Chondrocyte (in vitro differentiated cells): ENCODE data around the gene SMG6. TPM values are rescaled to one million over a fixed set of nuclear protein-coding genes. Genes with fewer than 3 reads are reported as not detected.
A peak's percentile ranks its signal among the peaks of the same experiment; 100 is the strongest.

ENCODE experiments used
- DNase-seq: peaks from one replicate; pipeline ENCODE4 v3.0.0; 2021; ENCODE audit warnings: mixed read lengths, low spot score
- H3K27ac Mint-ChIP-seq: one replicate; pipeline ENCODE4 v1.8.0; 2021; ENCODE audit warnings: mild to moderate bottlenecking, moderate library complexity, mixed read lengths; ENCODE audit not compliant: unreplicated experiment
- H3K27me3 Mint-ChIP-seq: 2 replicates; pipeline ENCODE4 v1.8.0; 2021; ENCODE audit warnings: low read depth, mixed read lengths
- H3K36me3 Mint-ChIP-seq: 2 replicates; pipeline ENCODE4 v1.8.0; 2021; ENCODE audit warnings: low read depth, mixed read lengths
- H3K4me1 Mint-ChIP-seq: 2 replicates; pipeline ENCODE4 v1.8.0; 2021; ENCODE audit warnings: low read depth, mild to moderate bottlenecking, mixed read lengths
- H3K4me3 Mint-ChIP-seq: one replicate; pipeline ENCODE4 v1.8.0; 2021; ENCODE audit warnings: mild to moderate bottlenecking, moderate library complexity, mixed read lengths; ENCODE audit not compliant: unreplicated experiment
- H3K9me3 Mint-ChIP-seq: 2 replicates; pipeline ENCODE4 v1.8.0; 2021; ENCODE audit warnings: low read depth, mixed read lengths
- CTCF ChIP-seq: fragments of 200-600 bp; sonication (generic); IDR thresholded peaks from 2 replicates; pipeline ENCODE4 v1.5.0; 2021; ENCODE audit warnings: antibody characterized with exemption, mild to moderate bottlenecking, moderate library complexity
- long read RNA-seq: library from polyadenylated mRNA; stranded (forward); transcript quantifications from one replicate; pipeline ENCODE4 v2.0.0, GENCODE V29; 2021
- total RNA-seq: library from RNA; stranded (reverse); gene quantifications from 3 replicates; pipeline ENCODE4 v1.2.1, GENCODE V29; 2021

Gene SMG6
- total RNA-seq = 28.7 to 33.6 TPM (median 30.1 TPM) in 3 replicates
- long read RNA-seq, full-length matches to known transcripts = 9 of 25 reads
- long read RNA-seq, partial matches to known transcripts = 6 of 25 reads
- long read RNA-seq, other reads (novel, unspliced or antisense) = 10 of 25 reads

DNA sequence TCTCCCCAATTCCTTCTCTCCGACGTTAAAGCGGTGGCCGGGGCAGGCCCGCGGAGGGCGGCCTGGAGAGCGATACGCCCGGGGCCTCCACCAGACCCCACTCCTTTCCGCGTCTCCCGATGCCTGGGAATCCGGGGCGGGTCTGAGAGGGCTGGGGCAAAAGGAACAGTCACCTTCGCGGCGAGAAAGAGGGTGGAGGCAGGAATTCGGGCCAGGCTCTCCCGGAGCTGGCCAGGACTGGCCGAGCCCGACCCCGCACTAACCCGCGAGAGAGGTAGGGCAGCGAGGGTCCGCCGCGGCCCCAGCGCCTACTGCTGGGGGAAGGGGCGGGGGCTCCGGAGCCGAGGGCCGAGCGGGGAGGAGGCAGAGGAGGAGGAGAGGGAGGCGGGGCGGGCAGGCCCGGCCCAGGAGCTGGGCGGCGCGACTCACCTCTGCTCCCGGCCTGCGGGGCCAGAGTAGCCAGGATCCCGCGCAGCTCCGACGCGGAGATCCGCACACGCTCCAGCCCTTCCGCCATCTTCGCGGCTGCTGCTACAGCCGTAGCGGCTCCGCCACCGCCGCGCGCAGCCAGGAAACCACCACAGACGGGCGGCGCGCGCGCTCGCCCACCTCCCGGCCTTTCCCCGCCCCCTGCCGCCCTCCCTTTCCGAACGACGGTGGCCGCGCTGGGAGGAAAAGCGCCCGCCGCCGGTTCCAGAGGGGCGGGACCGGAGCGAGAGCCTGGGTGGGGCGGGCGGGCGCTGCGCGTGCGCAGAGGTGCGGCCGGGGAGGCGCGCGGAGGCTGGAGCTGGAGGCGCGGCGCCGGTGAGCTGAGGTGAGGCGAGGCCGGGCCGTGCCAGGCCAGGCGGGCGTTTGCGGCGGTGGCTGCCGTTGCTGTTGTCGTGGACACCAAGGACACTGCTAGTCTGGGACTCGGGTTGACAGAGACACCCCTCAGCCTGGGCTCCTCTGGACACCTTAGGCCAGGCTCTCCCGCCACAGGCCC lies at the start of gene SMG6, which contains the start of gene SRR:
SMG6 (minus strand) TSS at position 582 of the 985 bp plus-strand sequence; CDS start at position 517, 65 bp downstream.
SRR (plus strand) TSS at position 747 of the 985 bp plus-strand sequence. CDS start 11,611 bp downstream, outside the sequence.
- H3K9me3 Mint-ChIP-seq = no peaks in the 10 kb centered on the region
- H3K4me1 Mint-ChIP-seq = peaks cover 27% of the 10 kb centered on the region
- peak within 1 kb of the TSS; percentile 86 for H3K27ac Mint-ChIP-seq
- H3K27me3 Mint-ChIP-seq = no peaks in the 10 kb centered on the region
- TF ChIP-seq CTCF = no peak
- peaks cover 11% of the 10 kb centered on the region for H3K36me3 Mint-ChIP-seq
- DNase-seq = peak; percentile 94
- peak within 1 kb of the TSS; percentile 86 for H3K4me3 Mint-ChIP-seq

DNA sequence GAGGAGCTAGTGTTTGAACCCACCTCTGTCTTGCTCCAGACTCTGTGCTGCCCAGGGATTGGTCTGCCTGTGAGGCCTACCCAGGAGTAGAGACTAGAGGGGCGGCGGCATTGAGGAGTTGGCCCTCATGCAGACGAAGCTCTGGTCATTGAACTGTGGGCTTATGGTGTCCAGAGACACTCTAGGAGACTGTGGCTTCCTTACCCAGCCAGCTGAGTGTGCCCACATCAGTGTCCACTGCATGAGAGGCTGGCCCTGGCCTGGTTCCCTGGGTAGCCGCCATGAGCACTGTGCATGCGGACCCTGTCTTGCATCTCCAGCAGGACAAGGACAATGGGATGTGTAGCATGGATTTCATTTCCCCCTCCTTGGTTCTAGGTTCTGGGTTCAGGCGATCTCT lies 47.7 kb upstream of the SMG6 start:
- Mint-ChIP-seq H3K4me1 (peaks cover 11% of the 10 kb centered on the region), H3K9me3 (no peaks in the 10 kb centered on the region), H3K36me3 (no peaks in the 10 kb centered on the region), H3K4me3 (no peak overlapping the region), H3K27ac (no peak overlapping the region), H3K27me3 (no peaks in the 10 kb centered on the region)
- DNase-seq = no peak
- no peak for TF ChIP-seq CTCF

DNA sequence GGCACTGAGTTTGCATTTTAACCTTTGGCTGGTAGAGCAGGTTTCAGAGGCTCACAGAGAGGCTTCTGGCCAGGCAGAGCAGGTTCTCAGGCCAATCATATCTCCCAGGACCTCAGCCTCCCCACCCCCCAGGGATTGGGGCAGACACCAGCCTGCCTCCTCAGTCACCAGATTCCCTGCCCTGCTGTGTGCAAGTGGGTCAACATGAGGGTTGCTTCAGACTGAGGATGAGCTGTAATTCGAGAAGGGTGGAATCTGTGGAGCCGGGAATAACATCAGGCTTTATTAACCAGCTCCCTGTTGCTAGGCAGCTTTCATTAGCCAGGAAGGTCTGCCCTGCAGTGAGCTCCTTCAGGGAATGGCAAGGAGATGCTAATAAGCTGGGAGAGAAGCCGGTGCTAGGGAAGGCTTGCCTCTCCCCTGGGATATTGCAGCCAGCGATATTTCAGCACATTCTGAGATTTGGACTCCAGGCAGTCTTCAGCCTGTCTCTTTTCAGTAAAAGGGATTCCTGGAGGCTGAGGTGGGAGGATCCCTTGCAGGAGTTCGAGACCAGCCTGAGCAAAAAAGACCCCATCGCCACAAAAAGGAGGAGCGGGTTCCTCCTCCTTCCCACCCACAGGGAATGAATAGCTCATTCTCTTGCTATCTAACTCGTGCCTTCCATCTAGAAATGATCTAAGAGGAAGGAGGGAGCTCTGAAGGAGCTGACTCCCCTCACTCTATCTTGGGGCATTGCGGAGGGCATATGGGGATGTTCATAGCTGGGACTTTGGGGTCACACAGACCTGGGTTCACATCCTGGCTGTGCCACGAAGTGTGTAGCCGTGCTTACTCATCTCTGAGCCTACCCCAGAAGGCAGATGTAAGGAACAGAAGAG lies 44.5 kb upstream of the SMG6 start:
- Mint-ChIP-seq H3K27ac (peak overlapping the region; percentile 63), H3K4me3 (no peak overlapping the region)
- no peak for TF ChIP-seq CTCF

GRCh38 chr17:2346475-2346874 lies 42.9 kb upstream of the SMG6 start:
- H3K9me3 Mint-ChIP-seq = no peaks in the 10 kb centered on the region
- no peak for TF ChIP-seq CTCF
- no peak overlapping the region for H3K27ac Mint-ChIP-seq
- H3K27me3 Mint-ChIP-seq = no peaks in the 10 kb centered on the region
- peaks cover 11% of the 10 kb centered on the region for H3K4me1 Mint-ChIP-seq
- H3K4me3 Mint-ChIP-seq = no peak overlapping the region
- peaks cover 3% of the 10 kb centered on the region for H3K36me3 Mint-ChIP-seq
- no peak for DNase-seq

More for the DNA sequence above, 44.5 kb upstream of the SMG6 start:
- Mint-ChIP-seq H3K9me3 (no peaks in the 10 kb centered on the region), H3K36me3 (no peaks in the 10 kb centered on the region), H3K4me1 (peaks cover 11% of the 10 kb centered on the region), H3K27me3 (no peaks in the 10 kb centered on the region)
- no peak for DNase-seq

GRCh38 chr17:2344528-2344927 lies 40.9 kb upstream of the SMG6 start:
- peaks cover 3% of the 10 kb centered on the region for H3K36me3 Mint-ChIP-seq
- DNase-seq = no peak
- TF ChIP-seq CTCF = no peak
- H3K9me3 Mint-ChIP-seq = no peaks in the 10 kb centered on the region
- no peak overlapping the region for H3K4me3 Mint-ChIP-seq
- H3K4me1 Mint-ChIP-seq = peaks cover 11% of the 10 kb centered on the region
- no peak overlapping the region for H3K27ac Mint-ChIP-seq
- H3K27me3 Mint-ChIP-seq = no peaks in the 10 kb centered on the region
